Heart left ventricle (tissue), 13 donors: Measurements from ENCODE around the gene UBN1.

Source experiments
- CTCF ChIP-seq, 12 donors: fragments of 200-600 bp; sonication (generic) in 4 of 12; IDR thresholded peaks; one replicate each; pipeline versions ENCODE4 v1.5.0 to v1.8.0; 2018 to 2022; ENCODE audit warnings: antibody characterized with exemption in 12 of 12, mild to moderate bottlenecking in 5 of 12
- POLR2A ChIP-seq, 2 donors: fragments of 450-650 bp; IDR thresholded peaks; one replicate each; pipeline ENCODE4 v1.6.1; 2017; ENCODE audit warnings: antibody characterized with exemption in 2 of 2, mild to moderate bottlenecking in 2 of 2, moderate library complexity in 2 of 2
- donor health status: ischemic (EF 13 %, LVEDD 7.1; RV severe dilation, severe dysfunction).
- donor health status: DM: no; HTN: yes; CAD: no.
- donor health status: DM: no; HTN: no; CAD: no.
- donor health status: ischemic (EF 25% LVEDD 6.9; RV normal size, moderate dysfunction).
- donor health status: ischemic (EF 25% LVEDD 5.7; RV mildly dilated, moderate dysfunction).
- donor health status: ischemic (EF 35%, LVEDD 5.7; RV mildly dilated, moderate dysfunction).
- donor health status: nonischemic (EF 11% LVEDD 7.7; RV severe dilation, severe dysfunction).
- donor health status: DM: yes; HTN: yes; CAD: no.
- donor health status: PGD.
- donor health status: ischemic (EF 29% LVEDD 5.4; RV normal size, mild dysfunction).
- donor health status: nonischemic (EF 23%, LVEDD 6.1; RV moderate dilation, normal function).

GRCh38 chr16:4871071-4871470 lies 23.8 kb downstream of the UBN1 start:
- TF ChIP-seq POLR2A (IDR thresholded peaks at IDR 0.05): no peak
- TF ChIP-seq CTCF (IDR thresholded peaks at IDR 0.05): no peak
